ENCODE measurements around the gene CEP164. TPM values are rescaled to one million over a fixed set of nuclear protein-coding genes. Genes with fewer than 3 reads are reported as not detected.
A peak's percentile ranks its signal among the peaks of the same experiment; 100 is the strongest.

CEP164 gene
- 41.2 and 42.8 TPM in 2 replicates for total RNA-seq
- long read RNA-seq, partial matches to known transcripts = 0 of 5 reads
- long read RNA-seq, other reads (novel, unspliced or antisense) = 2 of 5 reads

DNA sequence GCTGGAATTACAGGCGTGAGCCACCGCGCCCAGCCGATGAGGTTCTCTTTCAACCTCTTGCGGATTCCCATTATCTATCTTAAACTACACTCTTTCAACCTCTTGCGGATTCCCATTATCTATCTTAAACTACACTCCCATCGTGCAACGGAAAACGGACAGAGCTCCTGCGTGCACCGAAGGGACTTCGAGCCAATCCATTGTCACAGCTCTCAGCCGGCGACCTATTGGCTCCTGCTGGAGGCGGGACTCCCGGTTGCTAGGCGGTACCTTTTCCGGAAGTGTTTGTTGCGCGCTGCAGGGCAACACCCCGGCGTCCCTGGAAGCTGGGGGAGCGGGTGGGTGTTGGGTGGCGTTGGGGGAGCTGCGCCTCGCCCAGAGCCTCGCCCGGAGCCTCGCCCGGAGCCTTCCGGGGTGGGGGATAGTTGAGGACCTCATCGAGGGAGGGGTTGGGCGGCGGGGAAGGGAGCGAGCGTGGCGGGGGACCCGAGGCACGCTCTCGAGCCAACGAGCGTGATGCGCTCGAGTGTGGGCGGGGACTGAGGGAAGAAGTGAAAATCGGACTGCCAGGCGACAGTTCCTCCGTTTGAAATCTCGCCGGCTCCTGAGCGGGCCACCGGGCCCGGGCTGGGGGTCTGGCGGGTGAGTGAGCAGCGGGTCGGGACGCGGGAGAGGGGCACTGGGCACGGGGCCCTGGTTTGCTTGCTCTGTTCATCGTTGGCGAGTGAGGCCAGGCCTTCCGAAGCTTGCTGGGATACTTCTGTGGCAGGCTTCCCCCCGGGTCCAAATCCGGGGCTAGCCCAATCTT, at the start of gene CEP164:
Gene CEP164, plus strand, starts transcription at position 288 of the 808 bp plus-strand sequence. CDS start 10,733 bp downstream, outside the sequence.
- peak; percentile 82 for DNase-seq (ENCODE audit: low read depth, low spot score)
- Mint-ChIP-seq H3K36me3 (ENCODE audit: low read depth) (no peaks in the 10 kb centered on the region), H3K9me3 (no peaks in the 10 kb centered on the region), H3K27ac (ENCODE audit: unreplicated experiment) (no peak within 1 kb of the TSS), H3K27me3 (ENCODE audit: low read depth) (no peaks in the 10 kb centered on the region), H3K4me3 (no peak within 1 kb of the TSS), H3K4me1 (no peaks in the 10 kb centered on the region)
- TF ChIP-seq, protein P1, sequence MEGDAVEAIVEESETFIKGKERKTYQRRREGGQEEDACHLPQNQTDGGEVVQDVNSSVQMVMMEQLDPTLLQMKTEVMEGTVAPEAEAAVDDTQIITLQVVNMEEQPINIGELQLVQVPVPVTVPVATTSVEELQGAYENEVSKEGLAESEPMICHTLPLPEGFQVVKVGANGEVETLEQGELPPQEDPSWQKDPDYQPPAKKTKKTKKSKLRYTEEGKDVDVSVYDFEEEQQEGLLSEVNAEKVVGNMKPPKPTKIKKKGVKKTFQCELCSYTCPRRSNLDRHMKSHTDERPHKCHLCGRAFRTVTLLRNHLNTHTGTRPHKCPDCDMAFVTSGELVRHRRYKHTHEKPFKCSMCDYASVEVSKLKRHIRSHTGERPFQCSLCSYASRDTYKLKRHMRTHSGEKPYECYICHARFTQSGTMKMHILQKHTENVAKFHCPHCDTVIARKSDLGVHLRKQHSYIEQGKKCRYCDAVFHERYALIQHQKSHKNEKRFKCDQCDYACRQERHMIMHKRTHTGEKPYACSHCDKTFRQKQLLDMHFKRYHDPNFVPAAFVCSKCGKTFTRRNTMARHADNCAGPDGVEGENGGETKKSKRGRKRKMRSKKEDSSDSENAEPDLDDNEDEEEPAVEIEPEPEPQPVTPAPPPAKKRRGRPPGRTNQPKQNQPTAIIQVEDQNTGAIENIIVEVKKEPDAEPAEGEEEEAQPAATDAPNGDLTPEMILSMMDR (conservative IDR thresholded peaks at IDR 0.05) = no peak

DNA sequence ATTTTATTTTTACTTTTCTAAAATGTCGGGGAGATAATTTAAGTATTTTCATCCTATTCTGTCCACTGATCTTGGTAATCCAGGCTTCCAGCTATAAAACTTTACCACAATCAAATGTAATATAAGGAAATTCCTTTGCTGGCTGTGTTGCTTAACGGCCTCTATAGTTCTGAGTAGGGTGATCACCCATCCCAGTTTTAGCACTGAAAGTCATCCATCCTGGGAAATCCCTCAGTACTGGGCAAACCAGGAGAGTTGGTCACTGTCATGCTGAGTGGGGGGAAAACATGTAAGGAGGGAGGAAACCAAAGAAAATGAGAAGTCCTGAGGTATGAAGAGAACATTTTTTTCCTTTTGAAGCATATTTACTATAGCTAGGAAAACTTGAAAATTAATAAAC, 49.3 kb upstream of the CEP164 start:
- Mint-ChIP-seq H3K27me3 (ENCODE audit: low read depth) (no peaks in the 10 kb centered on the region), H3K27ac (ENCODE audit: unreplicated experiment) (no peak overlapping the region), H3K9me3 (peaks cover 2% of the 10 kb centered on the region), H3K4me1 (no peaks in the 10 kb centered on the region), H3K36me3 (ENCODE audit: low read depth) (peaks cover 21% of the 10 kb centered on the region), H3K4me3 (no peak overlapping the region)
- DNase-seq (ENCODE audit: low read depth, low spot score) = no peak
- TF ChIP-seq, protein P1 (conservative IDR thresholded peaks at IDR 0.05) = no peak

DNA sequence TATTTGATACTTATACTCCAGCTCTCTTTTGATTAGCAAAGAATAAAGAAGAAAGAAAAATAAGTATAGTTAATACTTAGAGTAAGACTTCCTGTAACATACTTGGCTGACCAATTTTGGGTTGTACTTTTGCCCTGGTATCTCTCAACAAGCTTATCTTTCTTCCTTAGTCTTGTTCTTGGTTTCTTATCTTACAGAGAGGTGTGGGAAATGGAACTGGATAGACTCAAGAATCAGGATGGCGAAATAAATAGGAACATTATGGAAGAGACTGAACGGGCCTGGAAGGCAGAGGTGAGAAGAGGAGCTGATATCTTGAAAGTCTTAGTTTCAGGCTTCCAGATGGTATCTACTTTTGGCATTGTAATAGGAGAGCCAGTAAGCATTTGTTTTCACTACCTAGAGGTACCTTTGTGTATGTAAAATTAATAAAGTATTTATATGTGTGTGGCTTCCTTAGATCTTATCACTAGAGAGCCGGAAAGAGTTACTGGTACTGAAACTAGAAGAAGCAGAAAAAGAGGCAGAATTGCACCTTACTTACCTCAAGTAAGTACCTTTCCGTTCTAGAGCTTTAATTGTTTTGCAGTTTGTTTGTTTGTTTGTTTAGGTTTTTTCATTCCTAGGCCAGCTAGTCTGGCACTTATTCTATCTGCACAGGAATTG, 47.8 kb upstream of the CEP164 start:
- H3K27me3 Mint-ChIP-seq (ENCODE audit: low read depth) = no peaks in the 10 kb centered on the region
- peak overlapping the region; percentile 65 for H3K27ac Mint-ChIP-seq (ENCODE audit: unreplicated experiment)
- TF ChIP-seq, protein P1 (conservative IDR thresholded peaks at IDR 0.05) = no peak
- H3K9me3 Mint-ChIP-seq = no peaks in the 10 kb centered on the region
- peaks cover 20% of the 10 kb centered on the region for H3K36me3 Mint-ChIP-seq (ENCODE audit: low read depth)
- H3K4me1 Mint-ChIP-seq = no peaks in the 10 kb centered on the region
- no peak for DNase-seq (ENCODE audit: low read depth, low spot score)
- H3K4me3 Mint-ChIP-seq = no peak overlapping the region

DNA sequence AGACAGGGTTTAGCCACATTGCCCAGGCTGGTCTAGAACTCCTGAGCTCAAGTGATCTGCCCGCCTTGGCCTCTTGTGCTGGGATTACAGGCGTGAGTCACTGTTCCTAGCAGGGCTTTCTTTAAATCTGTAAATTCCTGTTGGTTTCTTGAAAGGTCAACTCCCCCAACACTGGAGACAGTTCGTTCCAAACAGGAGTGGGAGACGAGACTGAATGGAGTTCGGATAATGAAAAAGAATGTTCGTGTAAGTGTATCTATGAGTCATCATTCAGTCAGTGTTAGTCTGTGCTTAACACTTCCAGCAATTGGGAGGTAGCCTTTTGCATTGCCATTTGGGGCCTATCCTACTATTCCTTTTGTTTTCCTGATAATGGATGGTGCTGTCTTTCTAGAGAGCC, 46.5 kb upstream of the CEP164 start:
- Mint-ChIP-seq H3K9me3 (no peaks in the 10 kb centered on the region), H3K4me3 (no peak overlapping the region), H3K27me3 (ENCODE audit: low read depth) (no peaks in the 10 kb centered on the region), H3K36me3 (ENCODE audit: low read depth) (peaks cover 16% of the 10 kb centered on the region), H3K27ac (ENCODE audit: unreplicated experiment) (no peak overlapping the region), H3K4me1 (no peaks in the 10 kb centered on the region)
- TF ChIP-seq, protein P1 (conservative IDR thresholded peaks at IDR 0.05) = no peak
- DNase-seq (ENCODE audit: low read depth, low spot score) = no peak

DNA sequence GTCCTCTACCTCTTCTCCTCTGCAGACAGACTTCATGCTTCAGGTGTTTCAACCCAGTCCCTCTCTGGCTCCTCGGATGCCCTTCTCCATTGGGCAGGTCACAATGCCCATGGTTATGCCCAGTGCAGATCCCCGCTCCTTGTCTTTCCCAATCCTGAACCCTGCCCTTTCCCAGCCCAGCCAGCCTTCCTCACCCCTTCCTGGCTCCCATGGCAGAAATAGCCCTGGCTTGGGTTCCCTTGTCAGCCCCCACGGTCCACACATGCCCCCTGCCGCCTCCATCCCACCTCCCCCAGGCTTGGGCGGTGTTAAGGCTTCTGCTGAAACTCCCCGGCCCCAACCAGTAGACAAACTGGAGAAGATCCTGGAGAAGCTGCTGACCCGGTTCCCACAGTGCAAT, 45.8 kb upstream of the CEP164 start:
- Mint-ChIP-seq H3K4me3 (no peak overlapping the region), H3K9me3 (no peaks in the 10 kb centered on the region), H3K27me3 (ENCODE audit: low read depth) (no peaks in the 10 kb centered on the region), H3K27ac (ENCODE audit: unreplicated experiment) (no peak overlapping the region), H3K4me1 (no peaks in the 10 kb centered on the region), H3K36me3 (ENCODE audit: low read depth) (peaks cover 19% of the 10 kb centered on the region)
- DNase-seq (ENCODE audit: low read depth, low spot score) = no peak
- TF ChIP-seq, protein P1 (conservative IDR thresholded peaks at IDR 0.05) = no peak

Measured in neural crest cell (in vitro differentiated cells).